PC-3 (cell line): ENCODE results near the gene THADA.

Experiments
- CTCF ChIP-seq: fragments of 300-600 bp; sonication (generic); conservative IDR thresholded peaks from 2 replicates; pipeline ENCODE4 v1.5.1; 2017; ENCODE audit warnings: antibody characterized with exemption, low read depth, mild to moderate bottlenecking, low read length
- EZH2 ChIP-seq: fragments of 300-600 bp; sonication (generic); IDR thresholded peaks from one replicate; pipeline ENCODE4 v1.6.1; 2017; ENCODE audit warnings: antibody characterized with exemption, mild to moderate bottlenecking, low read length; ENCODE audit not compliant: unreplicated experiment
- EZH2phosphoT487 ChIP-seq: fragments of 300-600 bp; sonication (generic); IDR thresholded peaks from 2 replicates; pipeline ENCODE4 v1.6.1; 2018; ENCODE audit warnings: mild to moderate bottlenecking, antibody characterized with exemption, low read length, borderline replicate concordance

GRCh38 chr2:43473767-43474166 is 122.1 kb downstream of the THADA start:
- TF ChIP-seq CTCF (no peak), EZH2 (no peak), EZH2phosphoT487 (no peak)
